CMK (cell line): ENCODE results near the gene MEDAG.
A peak's percentile ranks its signal among the peaks of the same experiment; 100 is the strongest.
"Not testable (repeated sequence)": the region's sequence is repeated elsewhere in the genome, so short reads cannot be mapped to it uniquely, and the experiment has no call there.

Experiments used
- DNase-seq: peaks from one replicate; pipeline ENCODE4 v3.0.0-alpha.2; 2010; ENCODE audit warnings: low read depth

The MEDAG gene

DNA sequence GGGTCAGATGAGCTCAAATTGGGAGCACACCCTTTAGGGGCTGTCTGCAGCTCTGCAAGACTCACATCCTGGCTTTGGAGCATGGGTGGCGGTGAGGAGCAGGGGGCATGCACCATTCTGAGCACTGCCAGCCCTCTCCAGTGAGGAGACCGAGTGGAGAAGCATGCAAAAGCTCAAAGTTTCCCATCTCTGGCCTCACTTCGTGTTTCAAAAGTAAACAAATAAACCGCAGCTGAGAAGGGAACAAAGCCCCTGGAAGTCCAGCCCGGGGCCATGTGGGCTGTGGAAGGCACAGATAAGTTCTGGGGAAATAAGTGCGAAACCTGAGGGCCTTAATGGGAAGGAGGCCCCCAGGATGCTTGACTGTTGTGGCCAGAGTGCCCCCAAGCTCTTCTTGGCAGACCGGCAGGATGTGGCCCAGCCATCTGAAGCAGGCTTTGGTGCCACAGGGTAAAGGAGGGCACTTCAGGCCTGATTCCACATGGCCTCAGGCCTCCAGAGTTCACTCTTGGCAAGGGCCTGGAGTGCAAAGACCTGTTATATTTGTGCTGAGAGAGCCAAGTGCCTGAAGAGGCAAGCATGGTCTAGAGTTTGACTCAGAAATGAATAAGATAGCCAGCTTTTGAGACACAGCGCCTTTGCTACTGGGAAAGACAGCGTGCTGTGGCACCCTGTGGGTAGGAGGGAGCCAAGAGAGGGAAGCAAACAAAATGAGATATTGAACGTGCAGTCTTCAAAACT, 1.2 kb downstream of the MEDAG start:
- DNase-seq = no peak

DNA sequence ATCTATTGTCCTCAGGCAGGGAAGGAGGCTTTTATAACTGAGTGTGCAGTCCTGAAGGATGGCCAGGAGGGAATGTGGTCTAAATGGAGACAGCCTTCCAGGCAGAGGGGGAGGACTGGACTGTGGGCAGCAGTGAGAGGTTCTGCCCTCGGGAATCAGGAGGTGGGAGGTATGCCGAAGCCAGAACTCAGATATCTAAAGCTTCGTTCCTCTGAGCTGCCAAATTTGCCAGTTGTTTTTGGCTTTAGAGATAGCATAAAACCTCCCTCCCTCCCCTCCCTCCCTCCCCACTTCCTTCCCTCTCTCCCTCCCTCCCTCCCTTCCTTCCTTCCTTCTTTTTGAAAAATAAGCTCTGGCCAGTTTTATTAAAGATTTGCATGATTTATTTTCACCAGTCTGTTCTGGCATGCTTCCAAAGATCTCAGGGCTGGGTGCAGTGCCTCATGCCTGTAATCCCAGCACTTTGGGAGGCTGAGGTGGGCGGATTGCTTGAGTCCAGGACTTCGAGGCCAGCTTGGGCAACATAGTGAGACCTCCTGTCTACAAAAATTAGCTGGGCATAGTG, 2.4 kb downstream of the MEDAG start:
- DNase-seq = peak; percentile 43

DNA sequence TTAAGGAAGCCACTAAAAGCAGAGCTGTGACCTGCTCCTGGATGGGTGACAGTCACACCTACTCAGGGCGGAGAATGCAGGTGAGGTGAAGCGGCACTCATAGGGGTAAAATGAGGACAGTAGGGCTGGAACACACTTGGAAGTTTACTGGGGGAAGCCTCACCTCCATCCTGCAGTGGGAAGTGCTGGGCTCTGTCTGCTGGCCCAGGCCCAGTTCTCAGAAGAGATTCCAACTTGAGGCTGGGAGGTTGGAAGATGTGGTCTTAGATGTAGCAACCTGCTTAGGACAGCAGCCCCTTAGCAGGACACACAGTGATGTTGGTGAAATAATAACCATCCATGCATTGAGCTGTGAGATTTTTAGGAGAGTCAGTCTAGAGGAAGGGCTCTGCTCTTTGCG, 4.6 kb downstream of the MEDAG start:
- DNase-seq = no peak

DNA sequence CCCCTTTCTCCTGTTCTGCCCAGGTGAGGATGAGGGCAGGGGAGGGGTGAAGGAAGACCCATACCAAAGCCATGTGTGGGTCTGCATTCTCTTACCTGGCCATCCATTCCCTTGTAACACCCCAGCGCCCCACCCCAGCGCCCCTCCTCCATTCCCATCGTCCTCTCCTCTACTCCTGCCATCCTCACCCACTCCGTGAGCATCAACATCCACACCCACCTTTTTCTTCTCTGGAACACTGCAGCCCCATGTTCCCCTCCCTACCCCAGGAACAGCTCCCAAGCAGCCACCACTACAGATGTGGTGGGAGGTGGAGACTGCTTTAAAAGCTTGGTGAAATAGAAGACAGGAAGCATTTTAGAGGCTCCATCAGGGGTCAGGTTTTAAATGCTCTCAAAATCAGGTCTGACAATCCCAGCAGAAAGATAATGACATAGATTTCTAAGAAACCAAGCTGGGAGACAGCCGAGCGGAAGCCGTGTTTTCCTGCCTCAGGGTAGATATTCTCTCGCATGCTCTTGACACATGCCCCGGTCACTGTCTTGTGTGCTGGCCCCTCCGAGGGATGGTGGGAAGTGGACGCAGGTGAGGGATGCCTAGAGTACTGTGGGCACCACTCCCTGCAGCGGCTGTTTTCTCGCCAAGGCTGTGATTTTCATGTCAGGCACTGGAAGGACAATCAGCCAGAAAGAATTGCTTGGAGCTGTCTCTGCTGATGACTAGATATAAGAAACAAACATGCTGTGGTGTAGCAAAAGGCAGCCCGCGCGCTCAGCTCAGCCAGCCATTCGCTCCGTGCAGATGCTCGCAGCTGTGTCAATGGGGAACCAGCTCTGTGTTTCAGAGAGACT, 9.8 kb downstream of the MEDAG start:
- no peak for DNase-seq

DNA sequence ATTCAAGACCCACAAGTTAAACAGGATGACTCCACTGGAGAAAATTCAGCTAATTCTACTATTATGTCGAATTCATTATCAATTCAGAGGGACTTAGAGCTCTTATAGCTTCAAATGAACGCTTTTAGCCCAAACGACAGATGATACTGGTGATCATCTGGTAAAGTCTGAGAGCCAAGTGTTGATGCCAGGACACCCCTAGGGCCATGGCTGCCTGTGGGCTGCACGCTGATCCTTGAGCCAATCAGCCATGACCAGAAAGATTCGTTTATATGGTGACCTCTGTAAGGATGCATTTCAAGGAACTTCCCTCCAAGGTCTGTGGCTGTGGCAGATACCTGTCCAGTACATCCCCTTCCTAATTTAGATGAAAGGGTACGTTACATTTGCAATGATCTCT, 10.9 kb downstream of the MEDAG start:
- DNase-seq = no peak

DNA sequence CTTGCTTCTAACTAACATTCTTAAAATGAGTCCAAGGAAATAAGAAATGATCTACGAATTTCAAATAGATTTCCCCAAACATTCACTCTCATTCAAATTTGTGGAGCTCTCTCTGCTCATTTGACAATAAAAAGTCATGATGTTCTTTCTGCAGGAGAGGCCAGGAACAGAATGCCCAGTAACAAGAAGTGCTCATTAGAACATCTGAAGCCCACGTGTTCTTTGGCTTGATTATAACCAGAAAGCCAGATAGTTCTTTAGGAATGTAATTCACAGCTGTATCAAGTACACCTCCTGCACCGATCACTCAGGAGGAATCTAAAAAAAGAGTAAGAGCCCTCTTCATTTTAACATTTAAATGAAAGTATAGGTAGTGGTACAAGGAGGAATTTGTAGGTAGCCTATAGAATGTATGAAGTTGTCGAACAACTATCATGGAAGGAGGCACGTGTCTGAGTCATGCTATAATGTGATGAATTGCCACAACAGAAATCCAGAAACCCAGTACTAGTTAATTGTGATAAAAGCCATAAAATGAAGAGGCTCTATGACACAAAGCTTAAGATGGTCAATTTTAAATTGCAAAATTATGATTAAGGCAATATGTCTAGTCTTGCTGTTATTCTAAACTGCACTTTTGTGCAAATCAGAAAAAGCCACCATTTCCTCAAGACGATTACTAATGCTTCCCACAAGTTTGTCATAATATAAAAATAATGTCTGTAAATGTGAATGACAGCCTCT, 12.8 kb downstream of the MEDAG start:
- no peak for DNase-seq

DNA sequence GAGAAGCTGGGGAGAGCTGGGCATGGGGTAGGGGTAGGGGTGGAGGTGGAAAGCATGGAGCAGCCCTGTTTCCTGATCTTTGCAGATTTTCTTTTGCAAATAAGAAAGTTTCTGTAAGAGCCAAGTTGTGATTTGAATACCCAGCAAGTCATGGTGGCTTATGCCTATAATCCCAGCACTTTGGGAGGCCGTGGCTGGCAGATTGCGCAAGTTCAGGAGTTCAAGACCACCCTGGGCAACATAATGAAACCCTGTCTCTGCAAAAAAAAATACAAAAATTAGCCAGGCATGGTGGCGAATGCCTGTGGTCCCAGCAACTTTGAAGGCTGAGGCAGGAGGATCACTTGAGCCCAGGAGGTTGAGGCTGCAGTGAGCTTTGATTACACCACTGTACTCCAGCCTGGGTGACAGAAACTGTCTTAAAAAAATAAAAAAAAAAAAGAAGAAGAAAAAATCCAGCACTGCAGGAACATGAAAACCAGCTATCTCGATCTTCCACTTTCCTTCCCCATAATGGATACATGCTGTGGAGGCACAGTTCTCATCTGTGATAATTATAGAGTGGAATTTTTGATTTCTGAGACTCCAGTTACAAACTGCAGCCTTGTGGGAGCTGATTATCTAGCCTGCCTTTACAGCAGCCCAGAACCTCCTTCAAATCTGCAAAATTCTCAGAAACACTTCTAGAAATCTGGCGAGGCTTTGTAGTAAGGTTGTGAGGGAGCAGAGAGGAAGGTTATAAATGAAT, 14.3 kb downstream of the MEDAG start:
- DNase-seq = no peak

DNA sequence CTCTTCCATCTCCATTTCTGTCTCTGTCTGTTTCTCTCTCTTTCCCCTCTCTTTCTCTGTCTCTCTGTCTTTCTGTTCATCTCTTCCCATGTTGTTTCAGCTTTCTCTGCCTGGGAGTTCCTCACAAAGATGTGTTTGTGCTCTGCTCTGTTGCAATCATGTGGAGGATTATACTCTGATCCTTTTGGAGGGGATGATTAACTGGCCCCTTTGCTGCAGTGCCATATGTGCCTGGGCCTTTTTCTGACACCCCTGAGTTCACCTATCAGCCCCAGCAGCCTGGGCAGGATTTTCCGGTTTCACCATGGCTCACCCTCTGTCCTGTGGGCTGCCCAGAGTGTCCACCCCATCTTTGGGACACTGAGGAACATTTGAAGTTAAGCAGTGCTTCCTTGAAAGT, 17.3 kb downstream of the MEDAG start:
- DNase-seq = no peak

DNA sequence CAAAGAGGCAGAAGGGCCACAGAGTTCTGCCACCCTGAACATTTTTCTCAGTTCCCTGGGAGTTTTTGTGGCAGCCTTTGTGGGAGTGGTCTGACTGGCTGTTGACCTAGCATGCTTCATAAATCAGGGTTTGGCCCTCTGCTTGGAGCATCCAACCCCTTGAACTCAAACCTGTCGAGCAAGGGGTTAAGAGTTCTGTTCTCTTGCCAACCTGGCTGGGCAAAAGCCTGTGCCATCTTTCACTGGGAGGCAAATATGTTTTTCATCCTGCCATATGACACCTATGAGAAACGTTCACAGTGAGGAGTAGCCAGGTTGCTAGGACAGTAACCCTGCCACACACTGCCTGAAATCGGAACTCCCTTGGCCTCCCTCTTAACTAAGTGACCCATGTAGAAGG, 18.6 kb downstream of the MEDAG start:
- DNase-seq = no peak

DNA sequence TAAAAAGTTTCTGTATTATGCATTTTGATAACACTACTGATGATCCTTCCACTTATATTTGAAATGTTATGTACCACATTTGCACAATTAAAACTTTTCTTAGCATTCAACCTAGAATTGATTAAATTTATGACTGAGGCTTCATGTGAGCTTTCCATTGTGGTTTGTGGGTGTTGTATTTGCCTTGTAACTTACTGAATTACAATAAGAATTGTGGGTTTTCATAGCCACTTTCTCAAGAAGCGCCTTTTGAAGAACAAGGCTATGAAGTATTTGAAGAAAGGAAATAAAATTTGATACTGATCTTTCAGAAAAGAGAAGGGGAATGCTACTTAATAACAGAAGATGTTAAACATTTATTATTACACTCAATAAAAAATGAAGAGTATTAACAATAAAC, 19.4 kb downstream of the MEDAG start:
- DNase-seq = no peak

DNA sequence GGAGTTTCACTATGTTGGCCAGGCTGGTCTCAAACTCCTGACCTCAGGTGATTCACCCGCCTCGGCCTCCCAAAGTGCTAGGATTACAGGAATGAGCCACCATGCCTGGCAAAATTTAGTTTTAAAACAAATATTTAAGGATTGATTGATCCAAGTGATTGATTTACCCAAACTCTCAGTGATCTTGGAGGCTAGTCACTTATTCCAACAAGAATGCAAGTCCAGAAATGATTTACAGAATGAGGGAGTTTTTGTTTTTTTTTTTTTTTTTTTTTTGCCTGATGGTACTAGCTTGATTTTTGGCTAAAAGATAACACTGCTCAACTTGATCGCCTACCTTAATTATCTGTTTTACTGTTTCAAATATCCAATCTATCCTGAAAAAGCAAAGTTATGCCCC, 20.7 kb downstream of the MEDAG start:
- no peak for DNase-seq

DNA sequence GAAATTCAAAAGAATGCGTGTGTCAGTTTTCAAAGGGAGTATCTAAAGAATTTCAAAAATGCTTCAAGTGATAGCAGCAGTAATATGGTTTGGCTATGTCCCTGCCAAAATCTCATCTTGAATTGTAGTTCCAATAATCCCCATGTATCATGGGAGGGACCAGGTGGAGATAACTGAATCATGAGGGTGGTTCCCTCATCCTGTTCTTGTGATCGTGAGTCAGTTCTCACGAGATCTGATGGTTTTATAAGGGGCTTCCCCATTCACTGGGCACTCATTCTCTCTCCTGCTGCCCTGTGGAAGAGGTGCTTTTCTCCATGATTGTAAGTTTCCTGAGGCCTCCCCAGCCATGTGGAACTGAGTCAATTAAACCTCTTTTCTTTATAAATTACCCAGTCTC, 21.1 kb downstream of the MEDAG start:
- not testable (repeated sequence) for DNase-seq

DNA sequence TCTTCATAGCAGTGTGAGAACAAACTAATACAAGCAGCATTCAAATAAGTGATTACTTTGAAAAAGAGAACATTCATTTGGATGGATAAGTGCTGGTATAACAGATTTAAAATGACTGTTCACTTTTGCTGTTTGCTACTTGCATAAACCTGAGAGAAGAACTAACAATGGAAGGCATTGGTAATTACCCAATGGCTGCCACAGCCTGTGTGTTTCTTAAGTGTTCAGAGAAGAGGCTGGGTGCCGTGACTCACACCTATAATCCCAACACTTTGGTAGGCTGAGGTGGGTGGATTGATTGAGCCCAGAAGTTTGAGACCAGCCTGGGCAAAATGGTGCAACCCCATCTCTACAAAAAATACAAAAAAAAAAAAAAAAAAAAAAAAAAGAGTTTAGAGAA, 21.5 kb downstream of the MEDAG start:
- no peak for DNase-seq

DNA sequence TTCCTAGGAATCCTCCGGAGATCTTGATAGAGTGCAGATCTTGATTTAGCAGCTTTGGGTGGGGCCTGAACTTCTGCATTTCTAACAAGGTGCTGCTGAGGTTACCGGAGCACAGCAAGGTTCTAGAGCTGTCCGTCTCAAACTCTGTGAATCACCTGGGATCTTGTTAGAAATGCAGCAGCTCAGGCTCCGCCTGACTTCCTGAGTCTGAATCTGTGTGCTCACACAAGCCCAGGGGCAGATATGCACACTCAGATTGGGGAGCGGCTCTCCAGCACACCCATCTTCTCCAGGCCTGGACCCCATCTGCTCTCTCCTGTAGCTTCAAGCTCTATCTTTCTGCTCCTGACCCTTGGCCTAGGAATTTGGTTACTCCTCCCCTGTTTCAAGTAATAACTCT, 22.9 kb downstream of the MEDAG start:
- no peak for DNase-seq

DNA sequence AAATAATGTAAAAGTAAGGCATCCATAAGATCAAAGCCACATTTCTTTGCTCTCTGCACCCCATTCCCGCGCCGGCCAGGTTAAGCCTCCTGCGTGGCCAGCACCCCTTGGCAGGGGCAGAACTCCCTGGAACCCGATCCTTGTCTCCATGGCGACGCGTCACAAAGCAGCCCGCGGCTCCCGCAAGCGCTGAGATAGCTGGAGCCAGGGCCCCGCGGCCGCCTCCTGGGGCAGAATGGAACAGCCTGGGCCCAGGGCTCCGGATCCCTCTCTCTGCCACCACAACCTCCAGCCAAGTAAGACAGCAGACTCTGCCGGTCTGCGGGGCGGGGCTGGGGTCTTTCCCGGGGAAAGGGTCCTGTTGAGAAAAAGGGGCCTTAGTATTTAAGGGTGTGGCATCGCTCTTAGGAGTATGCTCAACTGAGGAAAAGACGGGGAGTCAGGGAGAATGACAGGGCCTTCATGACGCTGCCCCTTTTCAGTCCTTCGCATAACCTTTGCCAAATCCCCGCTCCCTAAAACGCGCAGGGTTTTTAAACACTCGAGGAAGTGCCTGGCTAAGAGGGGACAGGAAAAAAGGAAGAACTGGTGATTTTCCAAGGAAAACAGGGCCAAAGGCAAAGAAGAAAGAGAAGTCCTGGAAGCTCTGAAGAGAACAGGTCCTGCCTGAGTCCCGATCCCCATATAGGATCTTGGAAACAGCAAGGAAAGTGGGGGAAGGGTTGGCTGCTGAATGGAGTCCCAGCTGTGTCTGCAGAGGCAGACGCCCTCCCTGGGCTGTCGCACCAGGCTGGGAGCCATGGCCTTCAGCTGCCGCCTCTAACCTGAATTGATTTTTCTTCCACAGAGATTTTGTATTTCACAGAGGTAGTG, 26.6 kb downstream of the MEDAG start, which contains the start of gene TEX26:
TEX26 (plus strand) TSS at position 176 of the 873 bp plus-strand sequence; CDS start at position 236, 60 bp downstream.
- no peak for DNase-seq

DNA sequence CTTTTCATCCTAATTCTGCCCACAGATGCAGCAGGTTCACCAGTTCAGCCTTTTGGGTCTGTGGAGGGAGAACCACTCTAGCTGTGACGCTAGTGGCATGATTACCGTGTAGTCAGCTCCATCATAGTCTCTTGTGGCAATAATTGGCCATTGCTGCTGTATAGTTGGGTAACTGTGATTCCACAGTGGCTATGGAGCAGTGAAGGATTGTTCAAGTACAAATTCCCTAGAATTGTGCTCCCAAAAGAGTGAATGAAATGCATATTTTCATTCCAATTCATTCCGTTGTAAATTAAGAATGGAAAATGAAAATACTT, 27.2 kb downstream of the MEDAG start:
- no peak for DNase-seq

DNA sequence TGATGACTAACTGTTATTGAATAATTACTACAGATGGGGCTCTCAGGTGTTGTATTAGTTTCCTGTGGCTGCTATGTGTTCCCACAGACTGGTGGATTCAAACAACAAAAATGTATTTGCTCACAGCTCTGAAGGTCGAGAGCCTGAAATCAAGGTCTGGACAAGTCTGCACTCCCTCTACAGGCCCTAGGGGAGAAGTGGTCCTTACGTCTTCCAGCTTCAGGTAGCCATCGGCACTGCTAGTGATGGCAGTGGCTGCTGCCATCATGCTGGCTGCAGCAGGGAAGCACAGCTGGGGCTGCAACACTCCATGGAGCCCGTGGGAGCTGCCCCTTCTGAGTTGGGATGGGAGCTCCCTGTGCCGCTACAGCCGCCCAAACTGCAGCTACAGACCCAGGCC, 28.3 kb downstream of the MEDAG start:
- no peak for DNase-seq

DNA sequence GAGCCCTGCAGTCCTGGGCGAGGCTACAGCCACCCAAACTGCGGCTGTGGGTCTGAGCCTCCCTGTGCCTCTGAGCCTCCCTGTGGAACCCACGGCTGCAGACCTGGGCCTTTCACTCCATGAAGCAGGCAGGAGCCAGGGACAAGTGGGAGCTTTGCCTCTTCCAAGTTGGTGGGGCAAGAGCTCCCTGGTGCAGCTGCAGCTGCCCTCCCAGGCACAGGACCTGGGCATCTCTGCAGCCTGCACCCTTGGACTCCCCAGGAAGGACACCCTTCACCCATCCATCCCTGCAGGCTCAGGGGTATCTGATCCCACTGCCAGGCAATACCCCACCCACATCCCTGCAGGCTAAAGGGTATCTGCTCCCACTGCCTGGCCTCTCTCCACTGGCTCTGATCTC, 28.7 kb downstream of the MEDAG start:
- DNase-seq = no peak

DNA sequence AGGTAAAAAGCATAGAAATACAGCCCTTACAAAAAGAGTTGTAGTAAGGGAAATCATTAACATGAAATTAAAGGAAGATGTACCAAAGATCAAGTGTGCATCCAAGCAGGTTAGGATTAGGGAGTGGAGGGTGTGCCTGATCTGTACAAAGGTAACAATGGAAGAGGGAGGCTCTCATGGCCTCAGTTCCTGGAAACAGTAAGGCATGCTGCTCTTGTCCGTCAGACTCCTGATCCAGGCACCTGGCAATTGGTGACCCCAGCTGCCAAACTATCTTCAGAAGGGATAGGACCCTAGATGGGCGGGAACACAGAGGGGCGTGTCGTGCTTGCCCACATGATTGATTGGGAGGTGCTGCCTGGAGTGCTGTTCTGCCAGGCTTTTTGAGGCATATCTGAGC, 30.9 kb downstream of the MEDAG start:
- DNase-seq = no peak

DNA sequence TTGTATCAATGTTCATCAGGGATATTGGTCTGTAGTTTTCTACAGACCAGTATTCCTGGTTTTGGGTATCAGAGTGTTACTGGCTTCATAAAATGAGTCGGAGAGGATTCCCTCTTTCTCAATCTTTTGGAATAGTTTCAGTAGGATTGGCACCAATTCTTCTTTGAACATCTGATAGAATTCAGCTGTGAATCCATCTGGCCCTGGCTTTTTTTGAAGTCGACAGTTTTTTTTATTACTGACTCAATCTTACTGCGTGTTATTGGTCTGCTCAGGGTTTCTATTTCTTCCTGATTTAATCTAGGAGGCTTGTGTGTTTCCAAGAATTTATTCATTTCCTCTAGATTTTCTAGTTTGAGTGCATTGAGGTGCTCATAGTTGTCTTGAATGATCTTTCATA, 37.8 kb downstream of the MEDAG start:
- DNase-seq = no peak
